Measurements from ENCODE around the gene PHF21A. TPM values are rescaled to one million over a fixed set of nuclear protein-coding genes. Genes with fewer than 3 reads are reported as not detected.

Gene PHF21A
- total RNA-seq, 4 donors from 2014 or later: 30.4 to 58.5 (median 49.4) TPM

DNA sequence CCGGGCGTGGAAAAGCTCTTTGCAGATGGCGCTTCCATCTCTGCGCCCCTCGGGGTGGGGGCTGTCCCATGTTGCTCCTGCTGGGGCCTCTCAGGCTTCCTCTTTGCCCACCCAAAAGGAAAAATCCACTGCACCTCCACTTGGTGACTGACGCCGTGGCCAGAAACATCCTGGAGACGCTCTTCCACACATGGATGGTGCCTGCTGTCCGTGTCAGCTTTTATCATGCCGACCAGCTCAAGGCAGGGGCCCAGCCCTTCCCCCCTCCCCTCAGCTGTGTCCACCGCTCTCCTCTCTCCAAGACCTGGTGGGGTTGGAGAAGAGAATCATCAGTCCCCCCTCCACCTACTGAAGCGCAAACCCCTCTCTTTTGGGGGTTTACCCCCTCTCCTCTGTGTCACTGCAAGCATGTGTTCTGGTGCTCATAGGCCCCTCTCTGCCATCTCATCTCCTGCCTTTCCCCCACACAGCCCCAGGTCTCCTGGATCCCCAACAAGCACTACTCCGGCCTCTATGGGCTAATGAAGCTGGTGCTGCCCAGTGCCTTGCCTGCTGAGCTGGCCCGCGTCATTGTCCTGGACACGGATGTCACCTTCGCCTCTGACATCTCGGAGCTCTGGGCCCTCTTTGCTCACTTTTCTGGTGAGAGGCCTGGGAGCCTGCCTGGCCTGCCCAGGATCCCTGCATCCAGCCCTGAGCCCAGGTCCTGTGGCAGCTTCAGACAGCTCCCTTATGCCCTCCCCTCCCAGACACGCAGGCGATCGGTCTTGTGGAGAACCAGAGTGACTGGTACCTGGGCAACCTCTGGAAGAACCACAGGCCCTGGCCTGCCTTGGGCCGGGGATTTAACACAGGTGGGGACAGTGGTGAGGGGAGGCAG, 197.0 kb downstream of the PHF21A start:
- 81 to 83% methylated on average over 22 of the region's 22 CpGs for WGBS, 2 donors
- peaks cover 0 to 35% of the 10 kb centered on the region in 2 donors for H3K27me3 ChIP-seq
- H3K9me3 ChIP-seq: no peaks in the 10 kb centered on the region
- DNase-seq (ENCODE audit: low spot score in 2 of 2): peak in 1 of 2 donors; percentile 11
- H3K4me3 ChIP-seq: no peak overlapping the region
- H3K27ac ChIP-seq: no peak overlapping the region
- peaks cover 0 to 23% (median 14%) of the 10 kb centered on the region in 4 donors for H3K4me1 ChIP-seq
- no peaks in the 10 kb centered on the region for H3K36me3 ChIP-seq
- TF ChIP-seq, protein P1, sequence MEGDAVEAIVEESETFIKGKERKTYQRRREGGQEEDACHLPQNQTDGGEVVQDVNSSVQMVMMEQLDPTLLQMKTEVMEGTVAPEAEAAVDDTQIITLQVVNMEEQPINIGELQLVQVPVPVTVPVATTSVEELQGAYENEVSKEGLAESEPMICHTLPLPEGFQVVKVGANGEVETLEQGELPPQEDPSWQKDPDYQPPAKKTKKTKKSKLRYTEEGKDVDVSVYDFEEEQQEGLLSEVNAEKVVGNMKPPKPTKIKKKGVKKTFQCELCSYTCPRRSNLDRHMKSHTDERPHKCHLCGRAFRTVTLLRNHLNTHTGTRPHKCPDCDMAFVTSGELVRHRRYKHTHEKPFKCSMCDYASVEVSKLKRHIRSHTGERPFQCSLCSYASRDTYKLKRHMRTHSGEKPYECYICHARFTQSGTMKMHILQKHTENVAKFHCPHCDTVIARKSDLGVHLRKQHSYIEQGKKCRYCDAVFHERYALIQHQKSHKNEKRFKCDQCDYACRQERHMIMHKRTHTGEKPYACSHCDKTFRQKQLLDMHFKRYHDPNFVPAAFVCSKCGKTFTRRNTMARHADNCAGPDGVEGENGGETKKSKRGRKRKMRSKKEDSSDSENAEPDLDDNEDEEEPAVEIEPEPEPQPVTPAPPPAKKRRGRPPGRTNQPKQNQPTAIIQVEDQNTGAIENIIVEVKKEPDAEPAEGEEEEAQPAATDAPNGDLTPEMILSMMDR (IDR thresholded peaks at IDR 0.05): no peak
- TF ChIP-seq POLR2A (IDR thresholded peaks at IDR 0.05) (no peak), EP300 (IDR thresholded peaks at IDR 0.05) (no peak)

GRCh38 chr11:45922425-45923082, 198.7 kb downstream of the PHF21A start, which contains the start of gene LARGE2:
Gene LARGE2, plus strand, starts transcription at chr11:45922656. Its CDS starts 227 bp downstream, at chr11:45922883.
- Histone ChIP-seq H3K27me3 (peaks cover 0 to 35% of the 10 kb centered on the region in 2 donors), H3K4me3 (peak within 1 kb of the TSS; percentile 9 to 43 (median 30)), H3K27ac (peak within 1 kb of the TSS in 2 of 4 donors; percentile 18 to 29), H3K9me3 (no peaks in the 10 kb centered on the region), H3K36me3 (no peaks in the 10 kb centered on the region), H3K4me1 (peaks cover 0 to 24% (median 15%) of the 10 kb centered on the region in 4 donors)
- WGBS, 2 donors: 2 to 16% methylated on average over 13 to 31 of the region's 73 CpGs
- DNase-seq (ENCODE audit: low spot score in 2 of 2): no peak
- TF ChIP-seq, protein P1 (IDR thresholded peaks at IDR 0.05): no peak
- TF ChIP-seq EP300 (IDR thresholded peaks at IDR 0.05) (no peak), POLR2A (IDR thresholded peaks at IDR 0.05) (no peak)

- Histone ChIP-seq H3K4me1 (peaks cover 0 to 30% (median 20%) of the 10 kb centered on the region in 4 donors), H3K36me3 (no peaks in the 10 kb centered on the region), H3K9me3 (no peaks in the 10 kb centered on the region), H3K27me3 (peaks cover 0 to 35% of the 10 kb centered on the region in 2 donors), H3K4me3 (peak overlapping the region; percentile 9 to 43 (median 30)), H3K27ac (peak overlapping the region in 2 of 4 donors; percentile 18 to 29)
- TF ChIP-seq EP300 (IDR thresholded peaks at IDR 0.05): no peak
- no peak for TF ChIP-seq POLR2A (IDR thresholded peaks at IDR 0.05)
- TF ChIP-seq, protein P1 (IDR thresholded peaks at IDR 0.05): no peak
- DNase-seq (ENCODE audit: low spot score in 2 of 2): no peak
- WGBS, 2 donors: 21 to 30% methylated on average over 35 to 52 of the region's 54 CpGs
These were observed 199.5 kb downstream of the PHF21A start for GRCh38 chr11:45921561-45922424.

DNA sequence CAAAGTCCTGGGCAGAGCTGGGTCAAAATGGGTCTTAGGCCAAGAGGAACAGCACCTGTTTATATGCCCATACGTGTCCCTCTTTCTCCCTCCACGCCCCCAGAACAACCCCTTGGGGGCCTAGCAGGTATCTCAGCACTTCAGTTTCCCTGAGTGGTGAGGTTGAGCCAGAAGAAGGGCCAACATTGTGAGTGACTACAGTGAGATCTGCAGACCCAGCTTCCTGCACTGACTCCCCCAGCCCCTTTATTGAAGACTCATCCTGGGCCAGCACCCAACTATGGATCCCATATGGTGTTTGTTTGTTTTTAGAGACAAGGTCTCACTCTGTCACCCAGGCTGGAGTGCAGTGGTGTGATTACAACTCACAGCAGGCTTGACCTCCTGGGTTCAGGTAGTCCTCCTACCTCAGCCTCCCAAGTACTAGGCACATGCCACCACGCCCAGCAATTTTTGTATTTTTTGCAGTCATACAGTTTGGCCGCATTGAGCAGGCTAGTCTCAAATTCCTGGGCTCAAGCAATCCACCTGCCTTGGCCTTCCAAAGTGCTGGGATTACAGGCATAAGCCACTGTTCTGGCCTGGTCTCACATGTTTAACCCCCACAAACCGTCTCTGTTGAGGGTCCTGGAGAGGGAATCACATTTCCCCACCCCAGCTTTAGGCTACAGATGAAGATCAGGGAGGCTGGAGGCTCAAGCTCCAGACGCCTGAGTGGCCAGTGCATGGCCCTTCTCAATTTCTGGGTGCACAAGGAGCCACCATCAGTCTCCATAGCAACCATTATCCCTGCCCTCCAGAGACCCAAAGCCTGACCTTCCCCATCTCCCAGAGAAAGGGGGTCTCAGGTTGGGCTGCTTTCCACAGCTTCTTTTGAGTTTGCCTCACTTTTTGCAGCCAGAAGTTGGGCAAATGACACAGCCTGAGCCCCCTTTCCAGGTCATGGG, 200.4 kb downstream of the PHF21A start:
- Histone ChIP-seq H3K9me3 (no peaks in the 10 kb centered on the region), H3K4me3 (no peak overlapping the region), H3K4me1 (peaks cover 0 to 40% (median 26%) of the 10 kb centered on the region in 4 donors), H3K27me3 (peaks cover 0 to 35% of the 10 kb centered on the region in 2 donors), H3K27ac (no peak overlapping the region), H3K36me3 (peaks cover 0 to 3% (median 0%) of the 10 kb centered on the region in 3 donors)
- 79 to 83% methylated on average over 5 to 6 of the region's 6 CpGs for whole genome bisulfite sequencing, 2 donors
- no peak for DNase-seq (ENCODE audit: low spot score in 2 of 2)
- TF ChIP-seq EP300 (IDR thresholded peaks at IDR 0.05) (no peak), POLR2A (IDR thresholded peaks at IDR 0.05) (no peak)
- TF ChIP-seq, protein P1 (IDR thresholded peaks at IDR 0.05): no peak
